Endothelial cell of hepatic sinusoid (primary cell): ENCODE results near the gene TTC7B.

ENCODE experiments used
- in situ Hi-C: cut with HindIII; loops from 2 replicates; pipeline ENCODE4 v1.10.0; 2017; ENCODE audit warnings: low sequenced_read_pairs

The TTC7B gene

GRCh38 chr14:90678846-90679362 lies 137.3 kb downstream of the TTC7B start:
- in situ Hi-C loops = no loop called here

- in situ Hi-C loops = no loop called here
Observed at GRCh38 chr14:90678420-90678819, 137.8 kb downstream of the TTC7B start.

- in situ Hi-C loops = no loop called here
Observed at GRCh38 chr14:90677484-90678050, 138.7 kb downstream of the TTC7B start.

- in situ Hi-C loops = no loop called here
Observed at GRCh38 chr14:90676912-90677311, 139.3 kb downstream of the TTC7B start.

GRCh38 chr14:90676356-90676755 lies 139.9 kb downstream of the TTC7B start:
- in situ Hi-C loops = no loop called here

- in situ Hi-C loops = no loop called here
Observed at GRCh38 chr14:90675399-90675798, 140.8 kb downstream of the TTC7B start.

- in situ Hi-C loops = no loop called here
Observed at GRCh38 chr14:90674716-90675115, 141.5 kb downstream of the TTC7B start.

- in situ Hi-C loops = no loop called here
Observed at GRCh38 chr14:90674043-90674670, 142.1 kb downstream of the TTC7B start.

- in situ Hi-C loops = no loop called here
Observed at GRCh38 chr14:90671382-90672234, 144.6 kb downstream of the TTC7B start.

- in situ Hi-C loops = no loop called here
Observed at GRCh38 chr14:90669731-90670130, 146.5 kb downstream of the TTC7B start.

GRCh38 chr14:90666571-90666970 lies 149.7 kb downstream of the TTC7B start:
- in situ Hi-C loops = no loop called here

- in situ Hi-C loops = no loop called here
Observed at GRCh38 chr14:90665321-90666000, 150.8 kb downstream of the TTC7B start.

GRCh38 chr14:90664911-90665310 lies 151.3 kb downstream of the TTC7B start:
- in situ Hi-C loops = no loop called here

- in situ Hi-C loops = no loop called here
Observed at GRCh38 chr14:90663680-90664079, 152.6 kb downstream of the TTC7B start.

- in situ Hi-C loops = no loop called here
Observed at GRCh38 chr14:90663140-90663539, 153.1 kb downstream of the TTC7B start.

GRCh38 chr14:90661866-90662265 lies 154.4 kb downstream of the TTC7B start:
- in situ Hi-C loops = no loop called here

- in situ Hi-C loops = no loop called here
Observed at GRCh38 chr14:90660865-90661570, 155.2 kb downstream of the TTC7B start.

GRCh38 chr14:90659156-90659555 lies 157.1 kb downstream of the TTC7B start:
- in situ Hi-C loops = no loop called here

- in situ Hi-C loops = no loop called here
Observed at GRCh38 chr14:90658541-90658967, 157.7 kb downstream of the TTC7B start.

- in situ Hi-C loops = no loop called here
Observed at GRCh38 chr14:90656973-90657372, 159.3 kb downstream of the TTC7B start.

- in situ Hi-C loops = no loop called here
Observed at GRCh38 chr14:90655829-90656228, 160.4 kb downstream of the TTC7B start.
